Vagina (tissue), 2 donors: Measurements from ENCODE around the gene IQUB.

Source experiments
- CTCF ChIP-seq, 3 experiments: fragments of 450-650 bp in 2 of 3; fragments of 200-600 bp in 1 of 3; sonication (generic) in 1 of 3; IDR thresholded peaks; one replicate each; pipeline ENCODE4 v1.5.1; 2017 to 2019; ENCODE audit warnings: antibody characterized with exemption in 3 of 3, mild to moderate bottlenecking in 2 of 3, moderate library complexity in 2 of 3
- POLR2A ChIP-seq, 2 donors: fragments of 450-650 bp; IDR thresholded peaks; one replicate each; pipeline ENCODE4 v1.6.1; 2017; ENCODE audit warnings: antibody characterized with exemption in 2 of 2, mild to moderate bottlenecking in 2 of 2, moderate library complexity in 2 of 2

GRCh38 chr7:123583821-123584220 lies 49.4 kb upstream of the IQUB start:
- TF ChIP-seq POLR2A (IDR thresholded peaks at IDR 0.05) (no peak), CTCF (IDR thresholded peaks at IDR 0.05) (no peak)
